GM19240 (cell line): ENCODE data around the gene HOMER3.
"Not testable (repeated sequence)": the region's sequence is repeated elsewhere in the genome, so short reads cannot be mapped to it uniquely, and the experiment has no call there.

ENCODE experiments used
- DNase-seq: peaks from one replicate; pipeline ENCODE4 v3.0.0; 2011; ENCODE audit warnings: low spot score; ENCODE audit not compliant: insufficient read length

The HOMER3 gene

GRCh38 chr19:18924684-18925213 is 16.3 kb downstream of the HOMER3 start:
- DNase-seq = no peak

DNA sequence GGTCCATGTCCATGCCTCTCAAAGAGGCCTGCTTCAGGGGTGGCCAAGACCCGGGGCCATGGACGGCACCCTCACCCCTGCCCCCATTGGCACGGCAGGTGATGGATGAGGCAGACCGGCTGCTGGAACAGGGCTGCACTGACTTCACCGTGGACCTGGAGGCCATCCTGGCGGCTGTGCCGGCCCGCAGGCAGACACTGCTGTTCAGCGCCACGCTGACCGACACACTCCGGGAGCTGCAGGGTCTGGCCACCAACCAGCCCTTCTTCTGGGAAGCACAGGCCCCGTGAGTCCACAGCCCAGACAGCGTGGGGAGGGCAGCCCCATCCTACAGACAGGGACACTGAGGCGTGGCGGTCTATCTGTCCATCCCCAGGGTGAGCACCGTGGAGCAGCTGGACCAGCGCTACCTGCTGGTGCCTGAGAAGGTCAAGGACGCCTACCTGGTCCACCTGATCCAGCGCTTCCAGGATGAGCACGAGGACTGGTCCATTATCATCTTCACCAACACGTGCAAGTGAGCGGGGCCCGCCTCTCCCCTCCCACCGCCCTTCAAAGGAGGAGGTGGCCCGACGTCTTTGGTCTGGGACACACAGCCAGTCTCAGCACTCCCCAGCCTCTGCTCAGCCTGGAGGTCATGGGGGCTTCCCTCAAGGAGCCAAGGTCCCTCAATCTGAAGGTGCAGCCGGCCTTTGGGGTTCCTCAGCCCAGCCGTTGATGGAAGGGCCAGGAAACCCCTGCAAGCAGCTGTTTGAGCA is 18.6 kb downstream of the HOMER3 start:
- DNase-seq = no peak

GRCh38 chr19:18921593-18921992 is 19.4 kb downstream of the HOMER3 start:
- DNase-seq = no peak

DNA sequence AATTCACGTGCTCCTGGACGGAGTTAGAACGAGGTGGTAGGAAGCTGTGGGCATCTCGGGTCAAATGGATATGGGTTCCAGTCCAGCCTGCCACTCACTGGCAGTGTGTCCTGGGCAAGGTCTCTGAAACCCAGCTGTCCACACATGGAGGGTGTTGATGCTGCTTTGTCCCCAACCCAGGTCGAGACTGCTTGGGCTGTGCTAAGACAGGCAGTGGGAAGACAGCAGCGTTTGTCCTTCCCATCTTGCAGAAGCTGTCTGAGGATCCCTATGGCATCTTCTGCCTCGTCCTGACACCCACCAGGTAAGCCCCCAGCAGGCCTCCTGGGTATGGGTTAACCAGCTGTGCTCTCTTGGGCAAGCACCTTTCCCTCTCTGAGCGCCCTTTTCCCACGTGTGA is 20.6 kb downstream of the HOMER3 start:
- no peak for DNase-seq

GRCh38 chr19:18919900-18920214 is 21.2 kb downstream of the HOMER3 start:
- no peak for DNase-seq

DNA sequence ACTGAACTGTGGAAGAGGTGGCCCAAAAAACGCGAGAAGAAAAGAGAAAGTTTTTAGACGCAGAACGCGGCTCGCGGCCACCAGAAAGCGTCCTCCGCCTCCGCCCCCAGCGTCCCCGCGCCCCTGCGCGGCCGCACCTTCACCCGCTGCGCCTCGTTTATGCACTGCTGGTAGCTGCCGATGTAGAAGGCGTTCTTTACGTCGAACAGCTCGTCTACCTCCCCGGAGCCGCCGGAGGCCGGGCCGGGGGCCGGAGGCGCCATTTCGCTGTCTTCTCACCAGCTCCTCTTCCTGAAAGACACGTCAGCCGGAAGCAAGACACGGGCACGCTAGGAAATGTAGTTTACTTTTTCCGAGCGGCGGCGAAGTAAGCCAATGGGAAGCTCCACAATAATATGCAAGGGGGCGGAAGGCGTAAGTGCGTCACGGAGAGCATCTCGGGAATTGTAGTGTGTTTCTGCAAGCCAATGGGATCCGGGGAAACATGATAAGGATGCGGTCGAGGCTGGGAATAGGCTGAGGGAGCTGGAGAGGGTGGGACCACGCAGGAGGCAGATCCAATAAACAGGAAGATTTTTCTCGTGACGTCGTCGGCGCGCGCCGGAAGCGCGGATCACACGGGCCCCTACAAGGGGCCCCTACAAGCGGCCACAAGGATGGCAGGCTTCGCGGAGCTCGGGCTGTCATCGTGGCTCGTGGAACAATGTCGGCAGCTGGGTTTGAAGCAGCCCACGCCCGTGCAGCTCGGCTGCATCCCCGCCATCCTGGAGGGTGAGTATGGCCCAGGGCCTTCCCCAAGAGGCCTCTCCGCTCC is 21.7 kb downstream of the HOMER3 start, which contains the start of the genes COPE and DDX49:
TSS of gene COPE (minus strand) at position 302 of the 814 bp plus-strand sequence. CDS start at position 263, 39 bp downstream.
TSS of gene DDX49 (plus strand) at position 630 of the 814 bp plus-strand sequence. CDS start at position 657, 27 bp downstream.
- peak; percentile 99 for DNase-seq

DNA sequence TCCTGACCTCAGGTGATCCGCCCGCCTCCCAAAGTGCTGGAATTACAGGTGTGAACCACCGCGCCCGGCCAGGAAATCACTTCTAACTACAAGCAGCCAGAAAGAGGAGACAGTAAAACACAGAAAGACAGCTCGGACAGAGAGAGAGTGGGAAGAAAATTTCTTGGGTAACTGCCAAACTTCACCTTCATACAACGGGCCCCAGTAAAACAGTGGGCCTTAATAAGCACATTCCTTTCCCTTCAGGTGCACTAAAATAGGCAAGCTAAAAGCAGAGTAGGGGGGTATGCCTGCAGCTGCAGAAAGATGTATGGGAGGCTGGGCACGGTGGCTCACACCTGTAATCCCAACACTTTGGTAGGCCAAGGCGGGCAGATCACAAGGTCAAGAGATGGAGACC is 23.4 kb downstream of the HOMER3 start:
- not testable (repeated sequence) for DNase-seq

GRCh38 chr19:18915639-18916038 is 25.4 kb downstream of the HOMER3 start:
- DNase-seq = no peak

- no peak for DNase-seq
Measured at GRCh38 chr19:18913466-18913865, 27.6 kb downstream of the HOMER3 start.

DNA sequence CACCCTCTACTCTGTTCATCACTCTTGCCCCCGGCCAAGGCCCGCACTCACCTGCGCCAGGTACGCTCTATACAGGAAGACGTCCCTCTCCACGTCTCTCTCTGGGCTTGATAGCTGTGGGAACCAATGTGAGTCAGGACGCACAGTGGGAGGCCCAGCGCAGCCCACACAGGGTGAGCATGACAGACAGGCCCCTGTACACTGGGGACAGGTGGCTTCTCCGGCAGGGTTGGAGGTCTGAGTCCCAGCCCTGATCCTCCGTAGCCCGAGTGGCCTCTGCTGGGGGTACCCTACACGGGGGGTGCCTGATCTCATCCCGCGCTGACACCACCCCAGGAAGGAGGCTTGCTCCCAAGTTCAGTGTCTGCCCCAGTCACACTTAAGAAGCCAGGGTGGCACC is 28.1 kb downstream of the HOMER3 start:
- no peak for DNase-seq

DNA sequence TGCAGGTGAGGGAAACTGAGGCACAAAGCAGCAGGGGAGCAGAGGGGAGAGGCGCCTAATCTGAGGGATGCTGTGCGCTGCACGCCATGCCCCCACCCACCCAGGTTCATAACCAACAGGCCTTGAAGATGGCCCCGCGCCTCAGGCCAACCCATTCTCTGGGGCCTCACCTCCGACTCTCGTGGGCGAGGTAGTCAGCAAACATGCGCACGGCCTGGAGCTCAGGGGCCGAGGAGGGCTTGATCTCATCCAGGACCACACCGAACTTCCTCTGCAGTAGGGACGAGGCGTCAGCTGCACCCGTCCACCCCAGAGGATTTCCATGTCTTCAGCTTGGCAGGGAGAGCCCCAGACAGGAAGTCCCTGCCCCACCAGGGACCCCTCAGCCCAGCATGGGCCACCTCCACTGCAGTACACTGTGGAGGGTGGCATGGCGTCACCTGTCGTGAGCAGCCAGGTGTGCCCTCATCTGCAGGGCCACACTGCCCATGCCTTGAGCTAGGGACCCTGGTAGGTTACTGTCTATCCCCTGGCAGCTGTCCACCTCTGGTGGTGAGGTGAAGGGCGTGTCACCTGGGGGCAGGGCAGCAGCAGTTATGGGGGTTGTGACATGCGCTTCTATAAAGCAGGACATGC is 30.1 kb downstream of the HOMER3 start:
- no peak for DNase-seq

- DNase-seq = no peak
Measured at GRCh38 chr19:18910010-18910409, 31.0 kb downstream of the HOMER3 start.

- DNase-seq = no peak
Measured at GRCh38 chr19:18908917-18909619, 31.9 kb downstream of the HOMER3 start.

DNA sequence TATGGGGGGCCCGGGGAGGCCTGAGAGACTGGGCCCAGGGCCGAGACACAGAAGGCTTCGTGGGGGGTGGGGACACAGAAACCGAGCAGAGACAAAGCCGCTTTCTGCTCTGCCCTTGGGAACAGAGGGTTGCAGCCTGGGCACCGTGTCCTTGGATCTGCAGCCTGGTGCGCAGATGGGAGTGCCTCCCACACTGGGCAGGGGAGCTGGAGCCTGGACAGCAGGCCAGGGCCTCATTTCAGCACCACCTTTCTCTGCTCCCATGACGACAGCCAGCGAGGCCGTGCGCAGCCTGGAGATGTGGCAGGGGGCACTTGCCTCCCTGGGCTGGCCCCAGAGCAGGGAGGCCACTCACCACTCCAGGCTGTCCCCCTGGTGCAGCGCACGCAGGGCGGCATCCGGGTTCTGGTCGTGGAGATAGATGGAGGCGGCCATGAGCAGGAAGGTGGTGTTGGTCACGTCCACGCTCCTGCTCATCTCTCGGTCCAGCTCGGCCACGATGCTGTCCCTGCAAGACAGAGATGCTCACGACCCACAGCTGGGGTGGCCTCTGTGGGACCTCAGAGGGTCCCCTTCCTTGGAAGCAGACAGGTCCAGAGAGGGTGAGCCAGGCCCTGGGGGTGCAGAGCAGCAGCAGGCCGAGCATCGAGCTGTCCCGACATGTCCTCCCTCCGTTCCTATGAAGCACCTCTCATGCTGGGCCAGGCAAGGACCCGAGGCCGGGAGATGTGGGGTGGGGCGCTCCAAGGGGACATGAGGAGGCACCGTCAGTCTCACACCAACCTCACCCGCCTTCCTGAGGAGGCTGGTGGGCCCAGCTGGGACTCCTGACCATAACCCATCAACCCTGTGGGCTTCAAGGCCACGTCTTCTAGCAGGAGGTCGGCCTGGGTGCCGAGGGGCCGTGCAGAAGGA is 34.2 kb downstream of the HOMER3 start:
- DNase-seq = no peak

DNA sequence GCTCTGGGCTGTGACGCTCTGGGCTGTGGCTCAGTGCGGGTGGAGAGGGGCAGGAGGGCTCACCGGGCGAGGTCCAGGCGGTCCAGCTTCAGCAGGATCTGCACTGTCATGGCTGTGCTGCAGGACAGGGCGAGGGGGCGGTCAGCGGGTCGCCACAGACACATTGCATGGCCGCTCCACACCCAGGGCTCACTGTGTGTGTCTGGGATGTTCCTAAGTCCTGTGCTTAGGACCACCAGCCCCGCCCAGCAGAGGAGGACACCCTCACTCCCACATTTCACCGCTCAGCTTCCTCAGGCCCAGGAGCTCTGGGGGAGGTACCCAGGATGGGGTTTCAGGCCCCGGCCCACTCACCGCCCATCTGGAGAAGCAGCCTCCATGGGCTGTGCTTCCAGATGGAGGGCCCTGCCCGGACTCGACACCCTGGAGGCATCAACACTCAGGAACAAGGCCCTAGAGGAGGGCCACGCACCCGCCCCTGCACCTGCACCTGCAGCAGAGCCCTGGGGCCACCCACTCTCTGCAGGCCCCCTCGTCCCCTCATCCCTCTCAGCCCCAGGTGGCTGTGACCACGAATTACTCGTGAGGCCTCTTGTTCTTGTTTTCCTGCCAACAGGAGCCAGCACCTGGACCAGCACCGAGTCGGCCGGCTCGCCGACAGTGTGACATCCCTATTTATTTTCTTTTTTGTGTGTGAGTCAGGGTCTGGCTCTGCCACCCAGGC is 35.3 kb downstream of the HOMER3 start:
- no peak for DNase-seq

DNA sequence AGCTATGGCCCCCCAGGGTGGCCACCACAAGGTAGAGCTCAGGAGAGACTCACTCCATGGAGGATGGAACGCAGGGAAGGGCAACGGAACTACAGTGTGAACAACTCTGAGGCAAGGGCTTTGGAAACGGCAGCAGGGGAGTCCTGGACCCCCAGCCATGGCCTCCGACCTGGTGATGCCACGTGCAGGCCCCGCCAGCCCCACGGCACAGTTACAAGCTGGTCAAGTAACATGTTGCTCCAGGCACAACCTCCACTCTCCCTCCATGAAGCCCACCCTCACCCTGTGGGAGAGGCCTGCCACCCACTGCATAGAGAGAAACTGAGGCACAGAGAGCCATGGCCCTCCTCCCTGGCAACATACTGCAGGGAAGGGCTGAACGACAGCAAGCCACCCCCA is 36.0 kb downstream of the HOMER3 start:
- no peak for DNase-seq

- DNase-seq = no peak
Measured at GRCh38 chr19:18904334-18905057, 36.5 kb downstream of the HOMER3 start.

- no peak for DNase-seq
Measured at GRCh38 chr19:18903156-18904037, 37.6 kb downstream of the HOMER3 start.
